ENCODE measurements around the gene SYNRG. TPM values are rescaled to one million over a fixed set of nuclear protein-coding genes. Genes with fewer than 3 reads are reported as not detected.

Gene SYNRG
- polyA plus RNA-seq, 1 of the 3 experiments (the other 2 are of a cell fraction), result 8.9 TPM

GRCh38 chr17:37507111-37507510 lies 102.1 kb downstream of the SYNRG start:
- Histone ChIP-seq H3K9ac (no peak overlapping the region), H3K9me3 (no peaks in the 10 kb centered on the region), H3K4me3 (ENCODE audit: low read depth in 2 of 2, low read length in 1 of 2) (no peak overlapping the region), H4K20me1 (ENCODE audit: insufficient read depth) (peaks cover 61% of the 10 kb centered on the region), H3F3A (replicated peaks; ENCODE audit: insufficient read depth) (peaks cover 10% of the 10 kb centered on the region), H3K4me1 (ENCODE audit: control insufficient read depth in 1 of 2, insufficient read depth in 2 of 2, low read depth in 1 of 2, low read length in 1 of 2) (peaks cover 0 to 11% of the 10 kb centered on the region in 2 experiments; a peak in 1 of 4 replicates), H3K79me2 (ENCODE audit: insufficient read depth) (peaks cover 92% of the 10 kb centered on the region), H3K36me3 (replicated peaks in 1 of 2; ENCODE audit: control insufficient read depth in 1 of 2, insufficient read depth in 2 of 2, low read length in 1 of 2) (peaks cover 8 to 10% of the 10 kb centered on the region in 2 experiments), H2AFZ (ENCODE audit: low read depth) (no peak overlapping the region), H3K27ac (ENCODE audit: low read depth in 2 of 2, low read length in 1 of 2) (no peak overlapping the region), H3K4me2 (no peak overlapping the region), H3K9me2 (no peaks in the 10 kb centered on the region), H3K27me3 (ENCODE audit: insufficient read depth) (no peaks in the 10 kb centered on the region)
- ChIA-PET POLR2A (no interaction called here), CTCF (interaction anchor here (0.7 to 2.0 kb wide), 14 partner anchors 8 to 264 kb away, joined by 3 to 9 read pairs (median 4); partner anchors contain the start of gene SYNRG)
- DNase-seq, result peak; percentile 32
- TF ChIP-seq CHD2 (IDR thresholded peaks at IDR 0.05; ENCODE audit: low read length, partially characterized antibody) (no peak), GATA2 (CRISPR knock-in tag; IDR thresholded peaks at IDR 0.05) (no peak), ZBTB33 (IDR thresholded peaks at IDR 0.05; ENCODE audit: borderline replicate concordance, low read depth) (no peak), USF1 (IDR thresholded peaks at IDR 0.05; ENCODE audit: borderline replicate concordance, low read depth) (no peak), SMC3 (IDR thresholded peaks at IDR 0.05; ENCODE audit: low read depth, low read length) (no peak), YY1 (IDR thresholded peaks at IDR 0.05; ENCODE audit: low read depth) (no peak), TEAD4 (IDR thresholded peaks at IDR 0.05; ENCODE audit: borderline replicate concordance, insufficient read depth) (no peak), REST (IDR thresholded peaks at IDR 0.05; ENCODE audit: low read depth, low read length) (no peak), NFIC (IDR thresholded peaks at IDR 0.05; ENCODE audit: borderline replicate concordance) (no peak), PBX3 (IDR thresholded peaks at IDR 0.05) (no peak), CTCF (IDR thresholded peaks at IDR 0.05) (no peak), TCF12 (IDR thresholded peaks at IDR 0.05) (no peak), USF2 (IDR thresholded peaks at IDR 0.05; ENCODE audit: borderline replicate concordance, low read depth, low read length) (no peak), RAD21 (IDR thresholded peaks at IDR 0.05; ENCODE audit: low read length) (no peak), SIN3A (IDR thresholded peaks at IDR 0.05; ENCODE audit: borderline replicate concordance, low read depth, low read length) (no peak), RCOR1 (IDR thresholded peaks at IDR 0.05; ENCODE audit: low read length) (no peak), JUND (IDR thresholded peaks at IDR 0.05) (no peak), NRF1 (IDR thresholded peaks at IDR 0.05; ENCODE audit: low read depth, low read length) (no peak), POLR2AphosphoS5 (IDR thresholded peaks at IDR 0.05; ENCODE audit: low read depth, low read length) (no peak), RFX5 (IDR thresholded peaks at IDR 0.05; ENCODE audit: low read length) (no peak)
- WGBS (ENCODE audit: low lambda C conversion rate), result 96% methylated on average over 9 of the region's 9 CpGs

Data from SK-N-SH (cell line).